Measurements from ENCODE around the gene LCTL. TPM values are rescaled to one million over a fixed set of nuclear protein-coding genes. Genes with fewer than 3 reads are reported as not detected.

Gene LCTL
- not detected in 2 replicates for total RNA-seq (2014; rRNA removed; shearing (Covaris generic); ENCODE audit: low replicate concordance)

GRCh38 chr15:66565741-66566144 is at the start of gene LCTL:
Gene LCTL (minus strand): TSS chr15:66565998. CDS start chr15:66565365, 633 bp downstream.
- in situ Hi-C loops (cut with HindIII; ENCODE audit: low pct_unique_long_range_greater_than_20kb, low sequenced_read_pairs): no loop called here
- DNase-seq (ENCODE audit: low read depth): no peak

- no peak for DNase-seq (ENCODE audit: low read depth)
- in situ Hi-C loops (cut with HindIII; ENCODE audit: low pct_unique_long_range_greater_than_20kb, low sequenced_read_pairs): no loop called here
Measured at GRCh38 chr15:66614951-66615760, 49.4 kb upstream of the LCTL start.

- in situ Hi-C loops (cut with HindIII; ENCODE audit: low pct_unique_long_range_greater_than_20kb, low sequenced_read_pairs): no loop called here
- DNase-seq (ENCODE audit: low read depth): no peak
Measured at GRCh38 chr15:66614456-66614855, 48.7 kb upstream of the LCTL start.

- in situ Hi-C loops (cut with HindIII; ENCODE audit: low pct_unique_long_range_greater_than_20kb, low sequenced_read_pairs): no loop called here
- DNase-seq (ENCODE audit: low read depth): no peak
Measured at GRCh38 chr15:66613743-66614142, 47.9 kb upstream of the LCTL start.

- DNase-seq (ENCODE audit: low read depth): no peak
- in situ Hi-C loops (cut with HindIII; ENCODE audit: low pct_unique_long_range_greater_than_20kb, low sequenced_read_pairs): no loop called here
Measured at GRCh38 chr15:66611257-66612053, 45.7 kb upstream of the LCTL start.

- in situ Hi-C loops (cut with HindIII; ENCODE audit: low pct_unique_long_range_greater_than_20kb, low sequenced_read_pairs): no loop called here
- DNase-seq (ENCODE audit: low read depth): no peak
Measured at GRCh38 chr15:66609876-66610275, 44.1 kb upstream of the LCTL start.

GRCh38 chr15:66608881-66609280 is 43.1 kb upstream of the LCTL start:
- no peak for DNase-seq (ENCODE audit: low read depth)
- in situ Hi-C loops (cut with HindIII; ENCODE audit: low pct_unique_long_range_greater_than_20kb, low sequenced_read_pairs): no loop called here

- in situ Hi-C loops (cut with HindIII; ENCODE audit: low pct_unique_long_range_greater_than_20kb, low sequenced_read_pairs): no loop called here
- DNase-seq (ENCODE audit: low read depth): no peak
Measured at GRCh38 chr15:66608159-66608558, 42.4 kb upstream of the LCTL start.

- peak; percentile 15 for DNase-seq (ENCODE audit: low read depth)
- in situ Hi-C loops (cut with HindIII; ENCODE audit: low pct_unique_long_range_greater_than_20kb, low sequenced_read_pairs): no loop called here
Measured at GRCh38 chr15:66603301-66604179, 37.7 kb upstream of the LCTL start.

- DNase-seq (ENCODE audit: low read depth): no peak
- in situ Hi-C loops (cut with HindIII; ENCODE audit: low pct_unique_long_range_greater_than_20kb, low sequenced_read_pairs): no loop called here
Measured at GRCh38 chr15:66601521-66601920, 35.7 kb upstream of the LCTL start.

GRCh38 chr15:66600240-66600627 is 34.4 kb upstream of the LCTL start:
- DNase-seq (ENCODE audit: low read depth): no peak
- in situ Hi-C loops (cut with HindIII; ENCODE audit: low pct_unique_long_range_greater_than_20kb, low sequenced_read_pairs): no loop called here

GRCh38 chr15:66599536-66600239 is 33.9 kb upstream of the LCTL start:
- in situ Hi-C loops (cut with HindIII; ENCODE audit: low pct_unique_long_range_greater_than_20kb, low sequenced_read_pairs): no loop called here
- DNase-seq (ENCODE audit: low read depth): no peak

GRCh38 chr15:66598095-66598815 is 32.5 kb upstream of the LCTL start:
- in situ Hi-C loops (cut with HindIII; ENCODE audit: low pct_unique_long_range_greater_than_20kb, low sequenced_read_pairs): no loop called here
- DNase-seq (ENCODE audit: low read depth): no peak

- DNase-seq (ENCODE audit: low read depth): no peak
- in situ Hi-C loops (cut with HindIII; ENCODE audit: low pct_unique_long_range_greater_than_20kb, low sequenced_read_pairs): no loop called here
Measured at GRCh38 chr15:66595931-66596545, 30.2 kb upstream of the LCTL start.

GRCh38 chr15:66595332-66595731 is 29.5 kb upstream of the LCTL start:
- DNase-seq (ENCODE audit: low read depth): no peak
- in situ Hi-C loops (cut with HindIII; ENCODE audit: low pct_unique_long_range_greater_than_20kb, low sequenced_read_pairs): no loop called here

GRCh38 chr15:66594836-66595235 is 29.0 kb upstream of the LCTL start:
- in situ Hi-C loops (cut with HindIII; ENCODE audit: low pct_unique_long_range_greater_than_20kb, low sequenced_read_pairs): no loop called here
- DNase-seq (ENCODE audit: low read depth): no peak

- no peak for DNase-seq (ENCODE audit: low read depth)
- in situ Hi-C loops (cut with HindIII; ENCODE audit: low pct_unique_long_range_greater_than_20kb, low sequenced_read_pairs): no loop called here
Measured at GRCh38 chr15:66594344-66594743, 28.5 kb upstream of the LCTL start.
